ENCODE data around the gene NOSIP.

DNA sequence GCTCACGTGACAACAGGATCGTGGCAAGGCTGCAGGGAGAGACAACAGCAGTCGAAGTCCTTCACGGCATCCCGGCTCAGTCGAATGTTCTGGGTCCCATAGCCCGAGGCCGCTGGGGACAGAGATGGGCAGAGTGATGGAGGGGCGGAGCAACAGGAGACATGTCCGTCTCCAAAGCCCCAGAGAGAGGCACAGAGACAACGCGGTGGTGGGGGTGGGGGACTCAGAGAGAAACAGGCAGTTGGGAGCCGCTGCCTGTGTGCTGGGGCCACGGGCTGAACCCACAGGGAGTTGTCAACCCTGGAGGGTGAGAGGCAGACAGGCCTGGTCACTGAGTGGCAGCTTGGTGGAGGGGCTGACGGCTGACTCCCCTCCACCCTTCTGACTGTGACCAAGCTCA lies 20.4 kb downstream of the NOSIP start:
- TF ChIP-seq, protein P1, sequence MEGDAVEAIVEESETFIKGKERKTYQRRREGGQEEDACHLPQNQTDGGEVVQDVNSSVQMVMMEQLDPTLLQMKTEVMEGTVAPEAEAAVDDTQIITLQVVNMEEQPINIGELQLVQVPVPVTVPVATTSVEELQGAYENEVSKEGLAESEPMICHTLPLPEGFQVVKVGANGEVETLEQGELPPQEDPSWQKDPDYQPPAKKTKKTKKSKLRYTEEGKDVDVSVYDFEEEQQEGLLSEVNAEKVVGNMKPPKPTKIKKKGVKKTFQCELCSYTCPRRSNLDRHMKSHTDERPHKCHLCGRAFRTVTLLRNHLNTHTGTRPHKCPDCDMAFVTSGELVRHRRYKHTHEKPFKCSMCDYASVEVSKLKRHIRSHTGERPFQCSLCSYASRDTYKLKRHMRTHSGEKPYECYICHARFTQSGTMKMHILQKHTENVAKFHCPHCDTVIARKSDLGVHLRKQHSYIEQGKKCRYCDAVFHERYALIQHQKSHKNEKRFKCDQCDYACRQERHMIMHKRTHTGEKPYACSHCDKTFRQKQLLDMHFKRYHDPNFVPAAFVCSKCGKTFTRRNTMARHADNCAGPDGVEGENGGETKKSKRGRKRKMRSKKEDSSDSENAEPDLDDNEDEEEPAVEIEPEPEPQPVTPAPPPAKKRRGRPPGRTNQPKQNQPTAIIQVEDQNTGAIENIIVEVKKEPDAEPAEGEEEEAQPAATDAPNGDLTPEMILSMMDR (IDR thresholded peaks at IDR 0.05) = no peak
- TF ChIP-seq POLR2A (IDR thresholded peaks at IDR 0.05) = no peak
